GM19099 (cell line): Measurements from ENCODE around the gene SLC4A2.

ENCODE experiments used
- POLR2A ChIP-seq: IDR thresholded peaks from 3 replicates; pipeline ENCODE4 v1.6.1; 2011; ENCODE audit warnings: low read depth; ENCODE audit not compliant: insufficient read length; ENCODE audit errors: extremely low read depth

Gene SLC4A2

GRCh38 chr7:151035026-151035717 lies 24.2 kb upstream of the SLC4A2 start:
- no peak for TF ChIP-seq POLR2A

- TF ChIP-seq POLR2A: no peak
These were observed 23.5 kb upstream of the SLC4A2 start for GRCh38 chr7:151035902-151036301.

- no peak for TF ChIP-seq POLR2A
These were observed 20.2 kb upstream of the SLC4A2 start for GRCh38 chr7:151038951-151039849.

GRCh38 chr7:151039850-151040548 lies 19.4 kb upstream of the SLC4A2 start:
- no peak for TF ChIP-seq POLR2A

GRCh38 chr7:151040616-151041375 lies 18.6 kb upstream of the SLC4A2 start:
- TF ChIP-seq POLR2A: no peak

- no peak for TF ChIP-seq POLR2A
These were observed 15.4 kb upstream of the SLC4A2 start for GRCh38 chr7:151043959-151044358.

- no peak for TF ChIP-seq POLR2A
These were observed 14.1 kb upstream of the SLC4A2 start for GRCh38 chr7:151045262-151045661.

- no peak for TF ChIP-seq POLR2A
These were observed 13.4 kb upstream of the SLC4A2 start for GRCh38 chr7:151045967-151046366.

GRCh38 chr7:151046603-151047573 lies 12.5 kb upstream of the SLC4A2 start:
- TF ChIP-seq POLR2A: no peak

- no peak for TF ChIP-seq POLR2A
These were observed 11.2 kb upstream of the SLC4A2 start, which contains the start of gene ASIC3 for GRCh38 chr7:151047976-151048815. TSS of gene ASIC3 (plus strand) at chr7:151048531. CDS start at chr7:151048886, 355 bp downstream.

GRCh38 chr7:151048911-151049463 lies 10.4 kb upstream of the SLC4A2 start:
- TF ChIP-seq POLR2A: no peak

GRCh38 chr7:151051108-151051507 lies 8.3 kb upstream of the SLC4A2 start:
- no peak for TF ChIP-seq POLR2A
